ENCODE results near the gene MAP4. TPM values are rescaled to one million over a fixed set of nuclear protein-coding genes. Genes with fewer than 3 reads are reported as not detected.
A peak's percentile ranks its signal among the peaks of the same experiment; 100 is the strongest.

Gene MAP4
- total and polyA plus RNA-seq, 2 experiments from 2014 or later = 121 to 235 TPM

DNA sequence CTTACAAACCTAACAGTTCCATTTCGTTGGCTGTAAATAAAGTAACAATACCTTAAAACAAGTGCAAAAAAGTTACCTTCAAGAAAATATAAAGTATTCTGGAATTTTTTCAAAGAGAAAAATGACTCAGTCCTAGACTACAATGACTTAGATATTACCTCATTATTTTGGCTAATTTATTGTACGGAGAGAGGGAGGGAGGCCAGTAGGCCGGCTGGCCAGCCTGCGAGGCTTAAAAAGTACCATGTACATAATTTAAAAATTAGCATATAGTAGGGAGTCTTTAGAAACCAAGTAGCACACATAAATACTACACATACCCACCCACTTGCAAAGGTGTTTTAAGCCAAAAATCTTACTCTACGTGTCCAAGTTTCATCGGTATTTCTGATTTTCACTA, 41.9 kb upstream of the MAP4 start:
- Histone ChIP-seq H3K4me2 (ENCODE audit: unreplicated experiment) (peak overlapping the region; percentile 60), H3F3A (ENCODE audit: insufficient read depth) (peaks cover 15% of the 10 kb centered on the region), H4K20me1 (ENCODE audit: insufficient read depth) (peaks cover 6% of the 10 kb centered on the region; the same call in 1 of the 2 replicates), H3K27me3 (replicated peaks; ENCODE audit: insufficient read depth) (no peaks in the 10 kb centered on the region), H3K36me3 (ENCODE audit: low read depth) (no peaks in the 10 kb centered on the region), H2AFZ (no peak overlapping the region), H3K9me2 (ENCODE audit: insufficient read depth) (no peaks in the 10 kb centered on the region), H3K4me3 (0 out of 2 replicates have a peak overlapping the region, but pooled peaks have one; percentile 1), H3K27ac (peak overlapping the region; percentile 63), H3K79me2 (ENCODE audit: insufficient read depth) (peaks cover 74% of the 10 kb centered on the region), H3K4me1 (ENCODE audit: insufficient read depth) (peaks cover 17% of the 10 kb centered on the region), H3K9ac (peak overlapping the region; percentile 50), H3K9me3 (ENCODE audit: low read depth) (no peaks in the 10 kb centered on the region)
- WGBS, 2 experiments (ENCODE audit: low coverage in 1 of 2, low lambda C conversion rate in 2 of 2, missing lambda C conversion rate in 2 of 2) = 13 to 14% methylated on average over 6 of the region's 6 CpGs
- peak; percentile 80 for DNase-seq
- in situ Hi-C loops (cut with MboI) = no loop called here
- TF ChIP-seq EZH2 (IDR thresholded peaks at IDR 0.05; ENCODE audit: insufficient read depth, poor library complexity, severe bottlenecking) (no peak), EZH2phosphoT487 (IDR thresholded peaks at IDR 0.05; ENCODE audit: insufficient read depth, low read depth) (no peak)

GRCh38 chr3:48057521-48057920, 41.3 kb upstream of the MAP4 start:
- in situ Hi-C loops (cut with MboI) = no loop called here
- peak; percentile 70 for DNase-seq

DNA sequence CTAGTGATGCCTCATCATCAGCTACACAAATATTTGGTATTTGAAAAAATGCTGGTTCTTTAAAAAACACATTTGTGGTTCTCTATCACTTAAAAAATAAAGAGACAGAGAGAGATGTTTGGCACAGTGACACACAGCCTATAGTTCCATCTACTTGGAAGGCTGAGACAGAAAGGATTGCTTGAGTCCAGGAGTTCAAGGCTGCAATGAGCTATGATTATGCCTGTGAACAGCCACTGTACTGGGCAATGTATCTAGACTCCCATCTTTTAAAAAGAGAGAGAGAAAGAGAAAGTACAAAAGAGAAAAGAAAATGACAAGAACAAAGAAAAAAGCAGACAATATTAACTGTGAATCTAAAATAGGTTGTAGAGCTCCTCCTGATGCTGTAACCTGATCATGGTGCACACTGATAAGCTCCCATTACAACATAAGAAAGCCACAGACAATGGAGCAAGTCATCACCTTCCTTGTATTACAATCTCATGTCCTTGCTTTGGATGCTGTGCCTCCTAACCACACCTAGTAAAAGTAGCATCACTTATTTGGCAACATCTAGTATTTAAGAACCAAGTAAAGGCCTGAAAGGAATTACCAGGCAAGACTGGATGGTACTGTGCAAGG, 31.7 kb upstream of the MAP4 start:
- Histone ChIP-seq H3K4me2 (ENCODE audit: unreplicated experiment) (no peak overlapping the region), H3K4me3 (no peak overlapping the region), H3K36me3 (ENCODE audit: low read depth) (peaks cover 3% of the 10 kb centered on the region), H3K9me2 (ENCODE audit: insufficient read depth) (no peaks in the 10 kb centered on the region), H3K27me3 (replicated peaks; ENCODE audit: insufficient read depth) (no peaks in the 10 kb centered on the region), H3F3A (ENCODE audit: insufficient read depth) (peaks cover 7% of the 10 kb centered on the region; the same call in 1 of the 2 replicates), H3K4me1 (ENCODE audit: insufficient read depth) (0 out of 2 replicates have a peak, but pooled peaks cover 8% of the 10 kb centered on the region), H3K9ac (no peak overlapping the region), H4K20me1 (ENCODE audit: insufficient read depth) (peaks cover 21% of the 10 kb centered on the region; the same call in 1 of the 2 replicates), H3K27ac (no peak overlapping the region), H3K79me2 (ENCODE audit: insufficient read depth) (peaks cover 100% of the 10 kb centered on the region), H2AFZ (no peak overlapping the region), H3K9me3 (ENCODE audit: low read depth) (no peaks in the 10 kb centered on the region)
- TF ChIP-seq EZH2phosphoT487 (IDR thresholded peaks at IDR 0.05; ENCODE audit: insufficient read depth, low read depth) = no peak
- TF ChIP-seq EZH2 (IDR thresholded peaks at IDR 0.05; ENCODE audit: insufficient read depth, poor library complexity, severe bottlenecking) = no peak
- in situ Hi-C loops (cut with MboI) = no loop called here
- DNase-seq = no peak

More at GRCh38 chr3:48057521-48057920, 41.3 kb upstream of the MAP4 start:
- Histone ChIP-seq H3K4me1 (ENCODE audit: insufficient read depth) (peaks cover 21% of the 10 kb centered on the region), H3K36me3 (ENCODE audit: low read depth) (no peaks in the 10 kb centered on the region), H2AFZ (no peak overlapping the region), H3K9ac (peak overlapping the region; percentile 50), H3K9me2 (ENCODE audit: insufficient read depth) (no peaks in the 10 kb centered on the region), H3K79me2 (ENCODE audit: insufficient read depth) (peaks cover 74% of the 10 kb centered on the region), H3K4me3 (no peak overlapping the region), H3K27ac (peak overlapping the region; percentile 63), H3F3A (ENCODE audit: insufficient read depth) (peaks cover 15% of the 10 kb centered on the region), H3K4me2 (ENCODE audit: unreplicated experiment) (peak overlapping the region; percentile 60), H4K20me1 (ENCODE audit: insufficient read depth) (peaks cover 9% of the 10 kb centered on the region; the same call in 1 of the 2 replicates), H3K9me3 (ENCODE audit: low read depth) (no peaks in the 10 kb centered on the region), H3K27me3 (replicated peaks; ENCODE audit: insufficient read depth) (no peaks in the 10 kb centered on the region)
- TF ChIP-seq EZH2 (IDR thresholded peaks at IDR 0.05; ENCODE audit: insufficient read depth, poor library complexity, severe bottlenecking) = no peak
- TF ChIP-seq EZH2phosphoT487 (IDR thresholded peaks at IDR 0.05; ENCODE audit: insufficient read depth, low read depth) = no peak
- WGBS, 2 experiments (ENCODE audit: low coverage in 1 of 2, low lambda C conversion rate in 2 of 2, missing lambda C conversion rate in 2 of 2) = 8 to 12% methylated on average over 2 of the region's 2 CpGs

DNA sequence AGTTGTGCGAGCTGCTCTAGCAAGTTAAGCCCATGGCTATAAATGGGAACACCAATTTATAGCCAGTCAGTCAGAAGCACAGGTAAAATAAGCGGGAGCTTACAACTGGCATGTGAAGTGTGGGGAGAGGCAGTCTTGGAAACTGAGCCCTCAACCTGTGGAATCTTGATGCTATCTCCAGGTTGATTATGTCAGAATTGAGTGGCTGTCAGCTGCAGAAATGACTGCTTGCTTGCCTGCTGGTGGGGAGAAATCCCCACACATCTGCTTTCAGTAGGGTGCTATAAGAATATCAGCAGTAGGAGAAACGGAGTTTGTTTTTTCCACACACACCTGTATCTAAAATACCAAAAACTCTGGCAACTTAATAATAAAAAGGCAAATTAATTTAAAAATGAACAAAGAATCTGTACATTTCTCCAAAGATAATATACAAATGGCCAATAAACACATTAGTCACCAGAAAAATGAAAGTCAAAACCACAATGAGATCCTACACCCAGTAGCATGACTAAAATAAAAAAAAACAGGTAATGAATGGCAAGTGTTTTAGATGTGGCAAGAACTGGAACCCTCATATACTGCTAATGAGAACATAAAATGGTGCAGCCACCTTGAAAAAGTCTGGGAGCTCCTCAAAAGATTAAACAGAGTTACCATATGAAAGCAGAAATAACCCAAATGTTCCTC, 26.0 kb upstream of the MAP4 start:
- H2AFZ ChIP-seq = no peak overlapping the region
- H3K9me2 ChIP-seq (ENCODE audit: insufficient read depth) = no peaks in the 10 kb centered on the region
- H3K9me3 ChIP-seq (ENCODE audit: low read depth) = no peaks in the 10 kb centered on the region
- H3K27ac ChIP-seq = 0 out of 2 replicates have a peak overlapping the region, but pooled peaks have one; percentile 2
- peaks cover 9% of the 10 kb centered on the region; the same call in 1 of the 2 replicates for H4K20me1 ChIP-seq (ENCODE audit: insufficient read depth)
- H3K4me1 ChIP-seq (ENCODE audit: insufficient read depth) = peaks cover 34% of the 10 kb centered on the region
- in situ Hi-C loops (cut with MboI) = no loop called here
- WGBS, 2 experiments (ENCODE audit: low coverage in 1 of 2, low lambda C conversion rate in 2 of 2, missing lambda C conversion rate in 2 of 2) = 76 to 78% methylated on average over 3 of the region's 3 CpGs
- peaks cover 3% of the 10 kb centered on the region; the same call in 1 of the 2 replicates for H3K36me3 ChIP-seq (ENCODE audit: low read depth)
- peaks cover 100% of the 10 kb centered on the region for H3K79me2 ChIP-seq (ENCODE audit: insufficient read depth)
- H3F3A ChIP-seq (ENCODE audit: insufficient read depth) = peaks cover 37% of the 10 kb centered on the region
- no peak overlapping the region for H3K4me3 ChIP-seq
- no peaks in the 10 kb centered on the region for H3K27me3 ChIP-seq (replicated peaks; ENCODE audit: insufficient read depth)
- no peak for TF ChIP-seq EZH2phosphoT487 (IDR thresholded peaks at IDR 0.05; ENCODE audit: insufficient read depth, low read depth)
- no peak for TF ChIP-seq EZH2 (IDR thresholded peaks at IDR 0.05; ENCODE audit: insufficient read depth, poor library complexity, severe bottlenecking)
- H3K9ac ChIP-seq = no peak overlapping the region
- peak overlapping the region; percentile 23 for H3K4me2 ChIP-seq (ENCODE audit: unreplicated experiment)
- DNase-seq = peak; percentile 53

All from GM23248 (cell line).